Fibroblast of upper back skin (primary cell): ENCODE measurements around the gene AIFM1.
A peak's percentile ranks its signal among the peaks of the same experiment; 100 is the strongest.

Source experiments
- DNase-seq: peaks from one replicate; pipeline ENCODE4 v3.0.0-alpha.2; 2013

Gene AIFM1

GRCh38 chrX:130117166-130117565 lies 48.5 kb downstream of the AIFM1 start:
- no peak for DNase-seq

DNA sequence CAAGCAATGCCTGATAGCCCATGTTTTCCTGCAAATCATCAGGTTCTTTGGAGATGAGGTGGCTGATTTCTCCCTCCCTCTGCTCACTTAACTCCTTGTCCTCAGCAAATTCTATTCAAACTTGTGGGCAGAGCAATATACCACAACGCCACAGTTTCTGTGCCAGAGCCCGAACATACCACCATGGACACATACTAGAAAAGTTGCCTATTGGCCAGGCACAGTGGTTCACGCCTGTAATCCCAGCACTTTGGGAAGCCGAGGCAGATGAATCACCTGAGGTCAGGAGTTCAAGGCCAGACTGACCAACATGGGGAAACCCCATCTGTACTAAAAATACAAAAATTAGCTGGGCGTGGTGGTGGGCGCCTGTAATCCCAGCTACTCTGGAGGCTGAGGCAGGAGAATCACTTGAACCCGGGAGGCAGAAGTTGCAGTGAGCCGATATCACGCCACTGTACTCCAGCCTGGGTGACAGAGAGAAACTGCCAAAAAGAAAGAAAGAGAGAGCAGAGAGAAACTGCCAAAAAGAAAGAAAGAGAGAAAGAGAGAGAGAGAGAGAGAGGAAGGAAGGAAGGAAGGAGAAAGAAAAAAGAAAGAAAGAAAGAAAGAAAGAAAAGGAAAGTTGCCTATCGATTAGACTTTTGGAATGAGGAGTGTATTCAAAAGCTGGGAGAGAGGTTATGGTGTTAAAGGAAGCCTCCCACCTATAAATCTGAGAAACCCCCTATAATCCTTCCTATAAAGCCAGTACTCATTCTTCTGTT lies 50.3 kb downstream of the AIFM1 start:
- peak; percentile 34 for DNase-seq

- no peak for DNase-seq
Observed at GRCh38 chrX:130114141-130114588, 51.5 kb downstream of the AIFM1 start.

DNA sequence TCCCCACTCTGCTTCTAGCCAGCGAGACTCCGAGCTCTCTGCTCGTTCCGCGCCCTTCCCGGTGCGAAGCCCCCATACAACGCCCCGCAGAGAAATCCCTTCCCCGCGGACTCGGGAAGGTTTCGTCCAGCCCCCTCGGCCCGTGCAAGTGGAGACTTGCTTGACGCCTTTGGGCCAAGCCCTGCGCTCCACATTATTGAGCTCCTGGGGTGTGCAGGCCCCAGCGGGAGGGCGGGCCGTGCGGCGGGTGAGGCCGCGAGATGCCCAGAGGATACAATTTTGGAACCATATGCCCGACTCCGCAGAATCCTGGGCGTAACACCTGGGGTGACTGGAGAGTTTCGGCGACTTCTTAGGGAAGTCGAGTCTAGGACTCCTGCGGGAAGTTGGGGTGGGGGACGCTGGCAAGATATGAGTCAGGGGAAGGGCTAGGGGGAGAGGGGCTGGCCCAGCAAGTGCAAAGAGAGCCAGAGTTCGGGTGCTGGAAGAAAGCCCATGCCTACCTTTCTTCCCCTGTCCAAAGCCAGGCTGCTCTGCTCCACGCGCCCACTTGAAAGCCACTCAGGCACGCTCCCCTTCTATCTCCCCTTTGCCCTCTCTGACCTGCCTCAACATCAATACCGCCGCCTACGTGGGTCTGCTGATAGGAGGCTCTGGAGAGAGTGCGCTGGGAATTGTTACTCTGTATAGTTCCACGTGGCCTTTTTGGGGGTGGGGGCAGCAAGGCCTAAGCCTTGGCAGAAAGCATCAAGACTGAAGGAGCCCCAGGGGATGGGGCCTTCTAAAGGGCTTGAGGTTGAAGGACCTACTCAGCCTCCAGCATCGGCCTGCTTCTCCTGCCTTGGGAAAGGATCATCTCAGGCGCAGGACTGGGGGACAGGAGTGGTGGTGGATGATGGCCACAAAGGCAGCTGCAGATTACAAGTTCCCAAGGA lies 54.2 kb downstream of the AIFM1 start:
- no peak for DNase-seq

- DNase-seq: peak; percentile 63
Observed at GRCh38 chrX:130110379-130111219, 55.0 kb downstream of the AIFM1 start, which contains the start of gene ELF4. TSS of gene ELF4 (minus strand) at chrX:130110497. CDS start at chrX:130081330, 29,167 bp downstream.

GRCh38 chrX:130109429-130110378 lies 55.9 kb downstream of the AIFM1 start:
- no peak for DNase-seq

DNA sequence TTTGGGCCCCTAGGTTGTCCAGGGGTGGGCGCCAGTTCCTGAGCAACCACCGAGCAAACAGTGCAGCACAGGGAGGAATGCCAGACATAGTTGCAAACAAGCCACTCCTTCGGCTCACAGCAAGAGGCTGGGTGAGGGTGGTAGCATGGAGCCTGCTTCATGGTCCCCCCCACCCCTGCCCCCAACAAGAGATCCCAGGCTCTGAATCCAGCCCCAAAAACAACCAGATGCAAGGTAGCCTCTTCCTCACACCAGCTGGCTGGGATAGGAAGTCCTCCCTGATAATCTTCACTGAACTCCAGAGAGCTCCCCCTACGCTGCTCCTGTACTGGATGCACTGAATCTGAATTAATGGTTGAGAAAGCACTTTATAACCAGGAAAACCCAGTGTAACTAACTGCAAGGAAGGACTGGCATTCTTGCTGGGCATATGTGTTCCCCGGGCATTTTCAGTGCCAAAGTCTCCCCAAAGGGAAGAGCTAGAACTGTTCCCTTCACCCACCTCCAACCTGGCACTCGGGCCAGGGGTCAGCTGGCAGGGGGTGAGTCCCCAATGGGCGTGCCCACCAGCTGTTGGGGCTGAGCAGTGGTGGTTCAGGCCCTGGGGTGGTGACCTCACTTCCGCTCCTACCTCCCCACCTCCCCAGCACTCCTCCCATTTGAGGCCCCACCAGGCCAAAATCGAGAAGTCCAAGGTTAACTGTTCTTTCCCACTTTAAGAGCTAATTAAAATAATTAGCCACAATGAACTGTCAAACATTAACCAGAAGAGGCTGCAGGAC lies 56.8 kb downstream of the AIFM1 start:
- peak; percentile 26 for DNase-seq

DNA sequence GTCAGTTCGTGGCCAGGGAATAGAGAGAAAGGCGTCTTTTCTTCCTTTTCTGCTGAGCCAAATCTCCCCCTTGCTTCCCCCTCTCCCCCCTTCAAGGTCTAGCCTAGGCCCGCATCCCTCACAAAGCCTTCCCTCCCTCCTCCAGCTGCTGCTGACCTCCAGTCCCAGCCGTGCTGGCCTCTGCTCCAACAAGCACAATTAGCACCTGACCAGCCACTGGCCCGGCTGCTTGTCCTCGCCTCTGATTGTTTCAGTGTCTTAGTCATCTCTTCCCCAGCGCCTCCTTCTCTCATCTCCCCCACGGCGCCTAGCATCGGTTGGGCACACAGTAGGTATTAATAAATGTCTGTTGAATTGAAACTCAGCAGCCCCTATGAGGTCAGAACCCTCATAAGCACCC lies 59.6 kb downstream of the AIFM1 start:
- no peak for DNase-seq

DNA sequence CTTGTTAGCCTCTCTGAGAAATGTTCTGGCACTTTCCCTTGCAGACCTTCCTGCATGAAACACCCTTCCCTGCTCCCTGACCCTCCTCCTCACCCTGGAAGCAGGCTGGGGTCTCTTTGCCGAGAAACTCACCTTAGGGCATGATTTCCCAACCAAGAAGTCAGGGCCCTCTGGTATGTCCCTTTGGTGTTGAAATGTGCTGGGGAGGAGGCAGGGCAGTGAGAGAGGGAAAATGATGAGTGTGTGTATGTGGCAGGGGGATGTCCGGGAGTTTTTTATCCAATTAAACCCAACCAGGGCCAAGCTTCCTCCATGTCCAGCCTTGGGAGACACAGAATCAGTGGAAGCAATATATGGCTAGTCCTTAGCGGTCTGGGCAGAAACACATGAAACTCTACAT lies 60.4 kb downstream of the AIFM1 start:
- DNase-seq: no peak

- DNase-seq: no peak
Observed at GRCh38 chrX:130103605-130104004, 62.0 kb downstream of the AIFM1 start.

DNA sequence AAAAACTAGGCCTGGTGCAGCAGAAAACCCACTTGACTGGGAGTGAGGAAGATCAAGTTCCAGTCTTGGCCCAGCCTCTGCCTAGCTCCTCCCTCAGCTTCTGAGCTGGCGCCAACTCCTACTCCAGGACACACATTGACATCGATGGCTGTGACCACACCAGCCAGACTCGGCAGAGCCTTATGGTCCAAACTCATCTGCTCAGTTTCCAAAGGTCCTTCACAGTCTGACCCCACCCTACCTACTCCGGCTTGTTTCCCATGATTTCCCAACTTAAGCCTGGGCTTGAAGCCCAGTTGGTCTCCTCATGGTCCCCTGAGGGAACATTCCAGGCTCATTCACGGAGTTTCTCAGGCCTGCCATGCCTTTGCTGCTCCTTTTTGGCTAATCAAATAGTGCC lies 65.5 kb downstream of the AIFM1 start:
- DNase-seq: peak; percentile 85

GRCh38 chrX:130098210-130098552 lies 67.5 kb downstream of the AIFM1 start:
- DNase-seq: no peak

DNA sequence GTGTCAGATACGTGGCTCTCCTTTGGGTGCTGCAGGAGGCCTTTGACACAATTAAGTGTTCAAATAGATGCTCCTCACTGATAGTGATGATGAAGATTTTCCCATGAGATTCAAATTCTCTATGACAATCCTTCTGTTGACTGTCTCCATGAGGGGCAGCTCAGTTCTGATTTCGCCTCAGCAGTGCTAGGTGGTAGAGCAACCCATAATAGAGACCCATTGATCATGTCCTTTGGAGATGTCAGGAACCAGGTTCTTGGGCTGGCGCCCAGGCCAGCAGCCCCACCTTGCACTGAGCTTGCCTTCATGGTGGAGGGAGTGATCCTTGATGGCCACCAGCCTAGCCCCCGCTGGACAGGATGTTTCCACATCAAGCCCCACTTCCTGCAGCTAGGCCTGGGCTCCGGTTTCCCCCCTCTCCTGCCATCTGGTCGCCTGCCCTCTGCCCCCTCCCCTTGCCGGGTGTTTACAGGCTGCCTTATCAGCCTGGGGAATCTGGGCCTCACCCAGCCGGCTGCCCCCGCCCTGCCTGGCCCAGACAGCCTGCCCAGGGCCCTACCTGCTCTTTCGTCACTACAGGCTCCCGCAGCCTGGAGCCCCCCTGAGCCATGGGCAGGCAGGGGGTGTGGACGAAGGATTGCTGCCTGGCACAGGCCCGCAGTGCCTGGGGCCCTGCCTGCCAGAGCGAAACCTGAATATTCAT lies 68.0 kb downstream of the AIFM1 start:
- no peak for DNase-seq

GRCh38 chrX:130095249-130096030 lies 70.2 kb downstream of the AIFM1 start:
- no peak for DNase-seq

- no peak for DNase-seq
Observed at GRCh38 chrX:130094696-130095095, 70.9 kb downstream of the AIFM1 start.

- DNase-seq: no peak
Observed at GRCh38 chrX:130093271-130093670, 72.4 kb downstream of the AIFM1 start.

GRCh38 chrX:130091980-130092522 lies 73.6 kb downstream of the AIFM1 start:
- DNase-seq: no peak

- no peak for DNase-seq
Observed at GRCh38 chrX:130090364-130090763, 75.3 kb downstream of the AIFM1 start.
